ENCODE results near the gene BNC2.

- TF ChIP-seq EZH2phosphoT487 (IDR thresholded peaks at IDR 0.05; ENCODE audit: borderline replicate concordance) (no peak), CTCF (conservative IDR thresholded peaks at IDR 0.05; ENCODE audit: low read length) (no peak)
These were observed 368.7 kb downstream of the BNC2 start for GRCh38 chr9:16501726-16502125.

Measured in Loucy (cell line).